ENCODE results near the gene FRMPD4. TPM values are rescaled to one million over a fixed set of nuclear protein-coding genes. Genes with fewer than 3 reads are reported as not detected.

The FRMPD4 gene
- total and polyA plus RNA-seq, 12 donors = under 0.01 to 0.06 (median 0.02) TPM; not detected in 7

- no peaks in the 10 kb centered on the region for H3K36me3 ChIP-seq (replicated peaks in 1 of 2)
- no peak for DNase-seq
- TF ChIP-seq CTCF (IDR thresholded peaks at IDR 0.05) (no peak), POLR2A (IDR thresholded peaks at IDR 0.05) (no peak)
- 26 to 45% (median 31%) methylated on average over 1 of the region's 1 CpG; no CpG with 5 or more reads in 1 of the 4 donors for WGBS, 4 donors
- no peak overlapping the region for H3K4me3 ChIP-seq
- H3K9me3 ChIP-seq (replicated peaks in 1 of 3) = no peaks in the 10 kb centered on the region
- intact Hi-C loops (cut with DNase I) = no loop called here
- H3K27me3 ChIP-seq = no peaks in the 10 kb centered on the region
- H3K27ac ChIP-seq = no peak overlapping the region
- H3K4me1 ChIP-seq (replicated peaks in 1 of 2) = no peaks in the 10 kb centered on the region
Measured at GRCh38 chrX:12434493-12434892, 296.2 kb downstream of the FRMPD4 start.

GRCh38 chrX:12439416-12439815, 301.1 kb downstream of the FRMPD4 start:
- DNase-seq = no peak
- no peaks in the 10 kb centered on the region for H3K27me3 ChIP-seq
- 65 to 75% (median 68%) methylated on average over 7 of the region's 7 CpGs for WGBS, 4 donors
- no peak overlapping the region for H3K4me3 ChIP-seq
- H3K9me3 ChIP-seq (replicated peaks in 1 of 3) = no peaks in the 10 kb centered on the region
- H3K36me3 ChIP-seq (replicated peaks in 1 of 2) = no peaks in the 10 kb centered on the region
- H3K4me1 ChIP-seq (replicated peaks in 1 of 2) = no peaks in the 10 kb centered on the region
- intact Hi-C loops (cut with DNase I) = no loop called here
- no peak overlapping the region for H3K27ac ChIP-seq
- TF ChIP-seq POLR2A (IDR thresholded peaks at IDR 0.05) (no peak), CTCF (IDR thresholded peaks at IDR 0.05) (no peak)

GRCh38 chrX:12440246-12440645, 302.0 kb downstream of the FRMPD4 start:
- no peaks in the 10 kb centered on the region for H3K9me3 ChIP-seq (replicated peaks in 1 of 3)
- DNase-seq = no peak
- H3K27ac ChIP-seq = no peak overlapping the region
- H3K27me3 ChIP-seq = no peaks in the 10 kb centered on the region
- no peaks in the 10 kb centered on the region for H3K36me3 ChIP-seq (replicated peaks in 1 of 2)
- no peaks in the 10 kb centered on the region for H3K4me1 ChIP-seq (replicated peaks in 1 of 2)
- H3K4me3 ChIP-seq = no peak overlapping the region
- intact Hi-C loops (cut with DNase I) = no loop called here
- TF ChIP-seq POLR2A (IDR thresholded peaks at IDR 0.05) (no peak), CTCF (IDR thresholded peaks at IDR 0.05) (no peak)

- no peaks in the 10 kb centered on the region for H3K36me3 ChIP-seq (replicated peaks in 1 of 2)
- no peak overlapping the region for H3K27ac ChIP-seq
- no peak for DNase-seq
- no peaks in the 10 kb centered on the region for H3K9me3 ChIP-seq (replicated peaks in 1 of 3)
- H3K4me1 ChIP-seq (replicated peaks in 1 of 2) = no peaks in the 10 kb centered on the region
- TF ChIP-seq CTCF (IDR thresholded peaks at IDR 0.05) (no peak), POLR2A (IDR thresholded peaks at IDR 0.05) (no peak)
- intact Hi-C loops (cut with DNase I) = no loop called here
- no peaks in the 10 kb centered on the region for H3K27me3 ChIP-seq
- H3K4me3 ChIP-seq = no peak overlapping the region
- WGBS, 4 donors = 47 to 65% (median 58%) methylated on average over 3 of the region's 3 CpGs
Measured at GRCh38 chrX:12441381-12442128, 303.3 kb downstream of the FRMPD4 start.

Data from adrenal gland (tissue), 12 donors.